Breast epithelium (tissue), 4 donors: ENCODE measurements around the gene CCDC117. TPM values are rescaled to one million over a fixed set of nuclear protein-coding genes. Genes with fewer than 3 reads are reported as not detected.
A peak's percentile ranks its signal among the peaks of the same experiment; 100 is the strongest.
"Not testable (repeated sequence)": the region's sequence is repeated elsewhere in the genome, so short reads cannot be mapped to it uniquely, and the experiment has no call there.

ENCODE experiments used
- DNase-seq, 2 donors: peaks; one replicate each; pipeline ENCODE4 v3.0.0-alpha.2; 2019; ENCODE audit warnings: low spot score in 2 of 2
- H3K27ac ChIP-seq, 2 donors: fragments of 200-600 bp; sonication (generic) in 1 of 2; one replicate each; pipeline ENCODE4 v1.5.1; 2016 to 2019; ENCODE audit warnings: mild to moderate bottlenecking in 1 of 2
- H3K27me3 ChIP-seq, 2 donors: fragments of 200-600 bp; sonication (generic) in 1 of 2; one replicate each; pipeline versions ENCODE4 v1.5.1 to v1.6.0; 2017 to 2019; ENCODE audit warnings: control low read depth in 1 of 2, mild to moderate bottlenecking in 1 of 2
- H3K36me3 ChIP-seq: fragments of 200-600 bp; one replicate; pipeline ENCODE4 v1.5.1; 2019
- H3K4me1 ChIP-seq, 2 donors: fragments of 200-600 bp; sonication (generic); one replicate each; pipeline ENCODE4 v1.5.1; 2016 to 2019; ENCODE audit warnings: control low read depth in 1 of 2
- H3K4me3 ChIP-seq, 3 donors: fragments of 200-600 bp; sonication (generic); 1 replicate in 2 of 3; 2 replicates in 1 of 3; pipeline ENCODE4 v1.5.1; 2016 to 2019; ENCODE audit warnings: mild to moderate bottlenecking in 3 of 3, moderate library complexity in 2 of 3
- H3K9me3 ChIP-seq, 2 donors: fragments of 200-600 bp; sonication (generic) in 1 of 2; one replicate each; pipeline ENCODE4 v1.5.1; 2016 to 2019; ENCODE audit warnings: control low read depth in 1 of 2
- CTCF ChIP-seq, 3 donors: fragments of 450-650 bp; IDR thresholded peaks; one replicate each; pipeline ENCODE4 v1.5.1; 2016 to 2017; ENCODE audit warnings: antibody characterized with exemption in 3 of 3, mild to moderate bottlenecking in 3 of 3, moderate library complexity in 3 of 3
- POLR2A ChIP-seq: fragments of 450-650 bp; IDR thresholded peaks from one replicate; pipeline ENCODE4 v1.6.1; 2016; ENCODE audit warnings: antibody characterized with exemption, mild to moderate bottlenecking, moderate library complexity
- POLR2AphosphoS5 ChIP-seq, 3 donors: sonication (generic); formaldehyde crosslinking; IDR thresholded peaks; one replicate each; pipeline ENCODE4 v1.6.1; 2017; ENCODE audit warnings: antibody characterized with exemption in 3 of 3
- intact Hi-C: fragments of 100-400 bp; cut with DNase I; formaldehyde crosslinking; loops from one replicate; pipeline ENCODE4 v1.15.1; 2023; ENCODE audit warnings: low total_unique reads
- total RNA-seq, 3 donors: library from RNA; depleted of rRNA; stranded (reverse); fragments of >200 nt; gene quantifications; one replicate each; pipeline ENCODE4 v1.1.0, GENCODE V29; 2016

CCDC117 gene
- total RNA-seq, 3 donors from 2014 or later: 19.5 to 33.5 (median 23.9) TPM

- H3K4me3 ChIP-seq: no peak overlapping the region
- H3K27ac ChIP-seq: peak overlapping the region; percentile 73 to 91
- H3K4me1 ChIP-seq: peaks cover 2 to 9% of the 10 kb centered on the region in 2 donors
- H3K9me3 ChIP-seq: no peaks in the 10 kb centered on the region
- intact Hi-C loops: no loop called here
- H3K27me3 ChIP-seq: no peaks in the 10 kb centered on the region
- H3K36me3 ChIP-seq: no peaks in the 10 kb centered on the region
- TF ChIP-seq POLR2A (no peak), POLR2AphosphoS5 (IDR thresholded peaks at IDR 0.05) (no peak), CTCF (IDR thresholded peaks at IDR 0.05) (no peak)
- DNase-seq: no peak
Observed at GRCh38 chr22:28821452-28821851, 49.0 kb downstream of the CCDC117 start.

- no peaks in the 10 kb centered on the region for H3K27me3 ChIP-seq
- intact Hi-C loops: no loop called here
Observed at GRCh38 chr22:28822930-28823551, 50.5 kb downstream of the CCDC117 start.

GRCh38 chr22:28824455-28824854 is 52.0 kb downstream of the CCDC117 start:
- H3K27me3 ChIP-seq, H3K9me3 ChIP-seq, H3K4me1 ChIP-seq, H3K4me3 ChIP-seq, H3K36me3 ChIP-seq, intact Hi-C loops, DNase-seq: not testable (repeated sequence)
- H3K27ac ChIP-seq: peak overlapping the region; percentile 35 to 91

More at GRCh38 chr22:28822930-28823551, 50.5 kb downstream of the CCDC117 start:
- peak in 1 of 2 donors; percentile 53 for DNase-seq
- Histone ChIP-seq H3K4me3 (no peak overlapping the region), H3K27ac (peak overlapping the region; percentile 81 to 91), H3K36me3 (no peaks in the 10 kb centered on the region), H3K4me1 (peaks cover 2 to 9% of the 10 kb centered on the region in 2 donors), H3K9me3 (no peaks in the 10 kb centered on the region)
- TF ChIP-seq POLR2AphosphoS5 (IDR thresholded peaks at IDR 0.05): peak in 2 of 3 donors; percentile 68 to 79
- TF ChIP-seq CTCF (IDR thresholded peaks at IDR 0.05): no peak

GRCh38 chr22:28826430-28826829 is 53.9 kb downstream of the CCDC117 start:
- H3K4me1 ChIP-seq, H3K27me3 ChIP-seq, H3K36me3 ChIP-seq, H3K27ac ChIP-seq, H3K9me3 ChIP-seq, H3K4me3 ChIP-seq, DNase-seq: not testable (repeated sequence)
- intact Hi-C loops: loop anchor here (5.0 kb wide), 1 partner anchor 101 kb away; no protein-coding TSS in a partner anchor

DNA sequence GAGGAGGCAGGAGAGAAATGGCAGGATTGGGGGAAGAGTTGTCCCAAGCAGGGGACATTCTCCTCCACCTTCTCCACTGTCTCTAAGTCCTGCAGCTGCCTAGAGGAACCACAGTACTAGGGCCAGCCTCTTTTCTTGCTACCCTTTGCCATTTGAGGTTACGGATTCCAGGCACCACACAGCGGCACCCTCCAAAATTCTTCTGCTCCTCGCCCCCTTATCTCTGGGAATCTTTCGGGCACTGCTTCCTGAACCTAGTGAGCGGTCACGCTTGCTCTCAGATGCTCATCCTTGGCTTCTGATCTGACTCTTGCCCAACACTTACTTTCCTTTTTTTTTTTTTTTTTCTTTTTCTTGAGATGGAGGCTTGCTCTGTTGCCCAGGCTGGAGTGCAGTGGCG is 54.4 kb downstream of the CCDC117 start:
- Histone ChIP-seq H3K4me1 (no peaks in the 10 kb centered on the region), H3K27me3 (no peaks in the 10 kb centered on the region), H3K9me3 (no peaks in the 10 kb centered on the region), H3K36me3 (no peaks in the 10 kb centered on the region), H3K4me3 (no peak overlapping the region), H3K27ac (no peak overlapping the region)
- intact Hi-C loops: loop anchor here (5.0 kb wide), 1 partner anchor 100 kb away; no protein-coding TSS in a partner anchor
- no peak for TF ChIP-seq POLR2AphosphoS5 (IDR thresholded peaks at IDR 0.05)
- TF ChIP-seq CTCF (IDR thresholded peaks at IDR 0.05): no peak
- TF ChIP-seq POLR2A: no peak
- DNase-seq: no peak

GRCh38 chr22:28829358-28830181 is 57.1 kb downstream of the CCDC117 start:
- H3K4me3 ChIP-seq: no peak overlapping the region
- TF ChIP-seq CTCF (IDR thresholded peaks at IDR 0.05): peak; percentile 96 to 99 (median 98)
- no peak for TF ChIP-seq POLR2A
- peak; percentile 69 to 85 (median 77) for TF ChIP-seq POLR2AphosphoS5 (IDR thresholded peaks at IDR 0.05)
- H3K9me3 ChIP-seq: no peaks in the 10 kb centered on the region
- no peaks in the 10 kb centered on the region for H3K27me3 ChIP-seq
- H3K36me3 ChIP-seq: no peaks in the 10 kb centered on the region
- no peaks in the 10 kb centered on the region for H3K4me1 ChIP-seq
- DNase-seq: peak; percentile 75 to 81
- intact Hi-C loops: loop anchor here (5.0 to 10.0 kb wide), 2 partner anchors 98 to 225 kb away; no protein-coding TSS in a partner anchor
- peak overlapping the region in 1 of 2 donors; percentile 20 for H3K27ac ChIP-seq
